Stimulated activated CD4-positive, alpha-beta T cell treated with anti-CD3 and anti-CD28 coated beads, Interleukin-1b, Interleukin-23, amount 100 ng/mL, for 48 hours (primary cell): ENCODE data around the gene MAP4K3.
"Not testable (repeated sequence)": the region's sequence is repeated elsewhere in the genome, so short reads cannot be mapped to it uniquely, and the experiment has no call there.

Experiments
- DNase-seq: peaks from one replicate; pipeline ENCODE4 v3.0.0-alpha.2; 2020

MAP4K3 gene

GRCh38 chr2:39407516-39408296 is 29.4 kb downstream of the MAP4K3 start:
- DNase-seq = no peak

- DNase-seq = no peak
Observed at GRCh38 chr2:39405364-39405763, 31.7 kb downstream of the MAP4K3 start.

GRCh38 chr2:39403311-39403710 is 33.8 kb downstream of the MAP4K3 start:
- DNase-seq = peak; percentile 6

GRCh38 chr2:39401319-39401718 is 35.8 kb downstream of the MAP4K3 start:
- no peak for DNase-seq

GRCh38 chr2:39399570-39399969 is 37.5 kb downstream of the MAP4K3 start:
- no peak for DNase-seq

GRCh38 chr2:39395313-39395712 is 41.8 kb downstream of the MAP4K3 start:
- DNase-seq = no peak

GRCh38 chr2:39394516-39394961 is 42.5 kb downstream of the MAP4K3 start:
- no peak for DNase-seq

- DNase-seq = no peak
Observed at GRCh38 chr2:39392672-39393071, 44.4 kb downstream of the MAP4K3 start.

- no peak for DNase-seq
Observed at GRCh38 chr2:39390216-39390615, 46.9 kb downstream of the MAP4K3 start.

- no peak for DNase-seq
Observed at GRCh38 chr2:39386064-39386463, 51.0 kb downstream of the MAP4K3 start.

- DNase-seq = no peak
Observed at GRCh38 chr2:39385172-39385571, 51.9 kb downstream of the MAP4K3 start.

- DNase-seq = not testable (repeated sequence)
Observed at GRCh38 chr2:39384071-39384470, 53.0 kb downstream of the MAP4K3 start.

GRCh38 chr2:39383146-39383545 is 53.9 kb downstream of the MAP4K3 start:
- no peak for DNase-seq

GRCh38 chr2:39381653-39382052 is 55.4 kb downstream of the MAP4K3 start:
- no peak for DNase-seq

- DNase-seq = no peak
Observed at GRCh38 chr2:39380525-39381150, 56.4 kb downstream of the MAP4K3 start.

- DNase-seq = no peak
Observed at GRCh38 chr2:39379643-39380524, 57.2 kb downstream of the MAP4K3 start.

GRCh38 chr2:39378968-39379367 is 58.1 kb downstream of the MAP4K3 start:
- no peak for DNase-seq

GRCh38 chr2:39377226-39377939 is 59.7 kb downstream of the MAP4K3 start:
- DNase-seq = peak; percentile 32

- no peak for DNase-seq
Observed at GRCh38 chr2:39375917-39376316, 61.2 kb downstream of the MAP4K3 start.

- no peak for DNase-seq
Observed at GRCh38 chr2:39373181-39373802, 63.8 kb downstream of the MAP4K3 start.

GRCh38 chr2:39370101-39370500 is 67.0 kb downstream of the MAP4K3 start:
- DNase-seq = no peak

GRCh38 chr2:39368846-39369245 is 68.2 kb downstream of the MAP4K3 start:
- no peak for DNase-seq
